ENCODE measurements around the gene KIAA0408.
"Not testable (repeated sequence)": the region's sequence is repeated elsewhere in the genome, so short reads cannot be mapped to it uniquely, and the experiment has no call there.

Gene KIAA0408

GRCh38 chr6:127462376-127462775 lies 3.2 kb upstream of the KIAA0408 start:
- DNase-seq = no peak

- no peak for DNase-seq
These were observed 1.3 kb upstream of the KIAA0408 start for GRCh38 chr6:127460465-127460864.

- DNase-seq = no peak
These were observed 372 bp downstream of the KIAA0408 start for GRCh38 chr6:127458817-127459216.

- no peak for DNase-seq
These were observed 967 bp downstream of the KIAA0408 start for GRCh38 chr6:127458222-127458621.

GRCh38 chr6:127457456-127458064 lies 1.6 kb downstream of the KIAA0408 start:
- no peak for DNase-seq

- DNase-seq = no peak
These were observed 2.7 kb downstream of the KIAA0408 start for GRCh38 chr6:127456465-127456864.

- no peak for DNase-seq
These were observed 5.2 kb downstream of the KIAA0408 start for GRCh38 chr6:127453845-127454619.

GRCh38 chr6:127452803-127453202 lies 6.4 kb downstream of the KIAA0408 start:
- DNase-seq = no peak

GRCh38 chr6:127451388-127451787 lies 7.8 kb downstream of the KIAA0408 start:
- no peak for DNase-seq

GRCh38 chr6:127447780-127448179 lies 11.4 kb downstream of the KIAA0408 start:
- DNase-seq = no peak

GRCh38 chr6:127446356-127446755 lies 12.8 kb downstream of the KIAA0408 start:
- DNase-seq = no peak

GRCh38 chr6:127441881-127442280 lies 17.3 kb downstream of the KIAA0408 start:
- DNase-seq = no peak

GRCh38 chr6:127439718-127440117 lies 19.5 kb downstream of the KIAA0408 start:
- no peak for DNase-seq

GRCh38 chr6:127436578-127437110 lies 22.5 kb downstream of the KIAA0408 start:
- DNase-seq = no peak

GRCh38 chr6:127435626-127436220 lies 23.5 kb downstream of the KIAA0408 start:
- no peak for DNase-seq

GRCh38 chr6:127434651-127435050 lies 24.5 kb downstream of the KIAA0408 start:
- DNase-seq = no peak

- DNase-seq = not testable (repeated sequence)
These were observed 30.6 kb downstream of the KIAA0408 start for GRCh38 chr6:127428562-127428961.

- DNase-seq = no peak
These were observed 35.3 kb downstream of the KIAA0408 start for GRCh38 chr6:127423921-127424320.

GRCh38 chr6:127421164-127421563 lies 38.0 kb downstream of the KIAA0408 start:
- DNase-seq = not testable (repeated sequence)

- peak; percentile 45 for DNase-seq
These were observed 38.6 kb downstream of the KIAA0408 start for GRCh38 chr6:127420556-127420955.

GRCh38 chr6:127415096-127415495 lies 44.1 kb downstream of the KIAA0408 start:
- no peak for DNase-seq

GRCh38 chr6:127413123-127413522 lies 46.1 kb downstream of the KIAA0408 start:
- DNase-seq = not testable (repeated sequence)

GRCh38 chr6:127412016-127412415 lies 47.2 kb downstream of the KIAA0408 start:
- DNase-seq = not testable (repeated sequence)
